ENCODE data around the gene POU2F1. TPM values are rescaled to one million over a fixed set of nuclear protein-coding genes. Genes with fewer than 3 reads are reported as not detected.

POU2F1 gene
- polyA plus RNA-seq, 1 donor (not counting 4 experiments of a cell fraction or from before 2014, with no cell fraction given): 3.2 TPM

DNA sequence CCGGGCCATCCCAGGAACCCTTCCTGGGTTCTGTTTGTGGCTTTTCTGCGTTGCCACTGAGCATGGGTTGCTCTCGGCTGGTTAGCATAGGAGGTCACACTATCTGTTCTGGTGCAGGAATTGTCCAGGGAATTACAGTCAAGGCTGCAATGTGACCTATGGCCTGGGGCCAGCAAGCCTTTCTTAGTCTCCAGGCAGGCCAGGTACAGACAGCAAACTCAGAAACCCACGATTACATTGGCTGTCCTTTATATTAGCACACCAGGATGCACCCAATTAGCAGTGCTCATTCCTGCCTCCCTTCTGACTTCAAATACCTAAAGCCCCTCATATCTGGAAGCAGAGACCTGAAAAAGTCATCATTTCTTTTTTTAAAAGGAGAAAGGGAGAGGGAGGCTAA is 242.4 kb downstream of the POU2F1 start:
- H3K27ac ChIP-seq (ENCODE audit: control insufficient read depth, insufficient read depth, low read length): no peak overlapping the region
- H3K36me3 ChIP-seq (ENCODE audit: control insufficient read depth in 2 of 2, extremely low read depth in 1 of 2, insufficient read depth in 2 of 2, low read length in 2 of 2): no peaks in the 10 kb centered on the region
- TF ChIP-seq EZH2 (IDR thresholded peaks at IDR 0.05; ENCODE audit: low read length): no peak
- TF ChIP-seq CTCF (optimal IDR thresholded peaks at IDR 0.05 in 1 of 3, IDR thresholded peaks at IDR 0.05 in 1 of 3, conservative IDR thresholded peaks at IDR 0.05 in 1 of 3; ENCODE audit: extremely low read depth in 1 of 3, insufficient read depth in 2 of 3, low read length in 3 of 3): no peak
- dilution Hi-C loops (cut with MboI; ENCODE audit: extremely low pct_ligation_motif_present, low sequenced_read_pairs): no loop called here
- H3K27me3 ChIP-seq (ENCODE audit: control insufficient read depth, extremely low read depth, insufficient read depth, low read length): no peaks in the 10 kb centered on the region
- no peaks in the 10 kb centered on the region for H3K9me3 ChIP-seq (ENCODE audit: control insufficient read depth, low read depth, low read length)
- no peak overlapping the region for H3K4me2 ChIP-seq (ENCODE audit: control insufficient read depth, extremely low read depth, insufficient read depth, low read depth, low read length)
- H3K9me1 ChIP-seq (ENCODE audit: control insufficient read depth, extremely low read depth, insufficient read depth, low read length): no peaks in the 10 kb centered on the region
- peaks cover 4% of the 10 kb centered on the region for H3K4me1 ChIP-seq (ENCODE audit: control insufficient read depth, extremely low read depth, insufficient read depth, low read length)
- no peak overlapping the region for H3K4me3 ChIP-seq (ENCODE audit: control insufficient read depth in 2 of 3, extremely low read depth in 1 of 3, insufficient read depth in 2 of 3, low read depth in 1 of 3, low read length in 3 of 3)
- H2AFZ ChIP-seq (ENCODE audit: control insufficient read depth, low read length): no peak overlapping the region
- H4K20me1 ChIP-seq (ENCODE audit: control insufficient read depth, extremely low read depth, insufficient read depth, low read length): no peaks in the 10 kb centered on the region
- no peak for DNase-seq (ENCODE audit: low read depth, low spot score)
- FAIRE-seq: no peak
- no peak overlapping the region for H3K9ac ChIP-seq (ENCODE audit: control insufficient read depth, extremely low read depth, insufficient read depth, low read length)
- H3K79me2 ChIP-seq (ENCODE audit: control insufficient read depth, insufficient read depth, low read length): no peaks in the 10 kb centered on the region

DNA sequence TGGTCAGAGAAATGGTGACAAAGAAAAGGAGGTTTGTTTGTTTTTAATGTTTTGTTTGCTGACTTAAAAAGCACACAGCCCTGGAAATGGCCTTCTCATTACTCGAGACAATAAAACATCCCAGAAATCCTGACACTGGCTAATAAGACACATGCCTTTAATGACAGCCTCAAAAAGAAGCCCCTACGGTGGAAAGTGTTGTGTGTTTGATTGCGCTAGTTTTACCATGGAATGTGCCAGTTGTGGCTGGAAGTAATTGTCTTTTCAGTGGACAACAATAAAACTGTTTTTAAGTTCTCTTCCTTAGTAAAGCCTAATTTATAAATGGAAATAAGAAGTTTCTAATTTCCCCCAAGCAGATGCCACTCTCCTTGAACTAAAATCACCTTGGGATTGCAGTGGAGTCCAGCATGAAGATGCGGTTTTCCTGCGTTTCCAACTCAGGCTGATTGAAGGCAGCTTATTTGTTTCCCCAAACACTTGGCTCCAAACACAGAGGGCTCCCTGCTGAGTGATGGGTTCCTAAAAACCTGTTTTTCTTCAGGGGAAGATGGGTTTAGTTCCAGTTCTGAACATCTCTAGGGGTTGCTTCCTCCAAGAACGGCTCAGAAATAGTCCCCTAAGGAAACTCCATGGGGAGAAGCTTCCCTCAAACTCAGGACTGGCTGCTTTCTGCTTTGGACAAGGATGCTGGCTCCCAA is 243.3 kb downstream of the POU2F1 start:
- no peak for FAIRE-seq
- no peak overlapping the region for H3K9ac ChIP-seq (ENCODE audit: control insufficient read depth, extremely low read depth, insufficient read depth, low read length)
- H4K20me1 ChIP-seq (ENCODE audit: control insufficient read depth, extremely low read depth, insufficient read depth, low read length): no peaks in the 10 kb centered on the region
- peaks cover 4% of the 10 kb centered on the region for H3K4me1 ChIP-seq (ENCODE audit: control insufficient read depth, extremely low read depth, insufficient read depth, low read length)
- no peaks in the 10 kb centered on the region for H3K9me3 ChIP-seq (ENCODE audit: control insufficient read depth, low read depth, low read length)
- no peaks in the 10 kb centered on the region for H3K36me3 ChIP-seq (ENCODE audit: control insufficient read depth in 2 of 2, extremely low read depth in 1 of 2, insufficient read depth in 2 of 2, low read length in 2 of 2)
- no peaks in the 10 kb centered on the region for H3K9me1 ChIP-seq (ENCODE audit: control insufficient read depth, extremely low read depth, insufficient read depth, low read length)
- H3K79me2 ChIP-seq (ENCODE audit: control insufficient read depth, insufficient read depth, low read length): no peaks in the 10 kb centered on the region
- TF ChIP-seq EZH2 (IDR thresholded peaks at IDR 0.05; ENCODE audit: low read length) (no peak), CTCF (optimal IDR thresholded peaks at IDR 0.05 in 1 of 3, IDR thresholded peaks at IDR 0.05 in 1 of 3, conservative IDR thresholded peaks at IDR 0.05 in 1 of 3; ENCODE audit: extremely low read depth in 1 of 3, insufficient read depth in 2 of 3, low read length in 3 of 3) (no peak)
- no peak overlapping the region for H3K4me3 ChIP-seq (ENCODE audit: control insufficient read depth in 2 of 3, extremely low read depth in 1 of 3, insufficient read depth in 2 of 3, low read depth in 1 of 3, low read length in 3 of 3)
- H2AFZ ChIP-seq (ENCODE audit: control insufficient read depth, low read length): no peak overlapping the region
- no peaks in the 10 kb centered on the region for H3K27me3 ChIP-seq (ENCODE audit: control insufficient read depth, extremely low read depth, insufficient read depth, low read length)
- dilution Hi-C loops (cut with MboI; ENCODE audit: extremely low pct_ligation_motif_present, low sequenced_read_pairs): no loop called here
- DNase-seq (ENCODE audit: low read depth, low spot score): no peak
- H3K4me2 ChIP-seq (ENCODE audit: control insufficient read depth, extremely low read depth, insufficient read depth, low read depth, low read length): no peak overlapping the region
- H3K27ac ChIP-seq (ENCODE audit: control insufficient read depth, insufficient read depth, low read length): no peak overlapping the region
